Brain microvascular endothelial cell (primary cell): ENCODE measurements around the gene HEBP1.

Experiments used
- DNase-seq: peaks from one replicate; pipeline ENCODE4 v3.0.0-alpha.2; 2020
- H3K27ac ChIP-seq: fragments of 250-450 bp; sonication (Bioruptor Pico); 2 replicates; pipeline ENCODE4 v1.5.1; 2020; ENCODE audit warnings: mild to moderate bottlenecking, moderate library complexity
- H3K27me3 ChIP-seq: fragments of 250-450 bp; sonication (Bioruptor Pico); replicated peaks from 2 replicates; pipeline ENCODE4 v1.5.1; 2020; ENCODE audit warnings: mild to moderate bottlenecking
- H3K36me3 ChIP-seq: fragments of 250-450 bp; sonication (Bioruptor Pico); replicated peaks from 2 replicates; pipeline ENCODE4 v1.5.1; 2020; ENCODE audit warnings: mild to moderate bottlenecking
- H3K4me3 ChIP-seq: 2 replicates; pipeline ENCODE4 v1.5.1; 2011; ENCODE audit warnings: low read depth, mild to moderate bottlenecking, control low read depth, low read length, moderate library complexity
- CTCF ChIP-seq: IDR thresholded peaks from 2 replicates; pipeline ENCODE4 v1.5.1; 2011; ENCODE audit warnings: low read depth, mild to moderate bottlenecking, moderate library complexity, low read length, control low read depth, inconsistent platforms; ENCODE audit errors: missing control alignments
- in situ Hi-C: cut with HindIII; loops from 2 replicates; pipeline ENCODE4 v1.10.0; 2017; ENCODE audit warnings: low sequenced_read_pairs, low pct_ligation_motif_present

Gene HEBP1

GRCh38 chr12:12954356-12954755 lies 45.7 kb downstream of the HEBP1 start:
- H3K4me3 ChIP-seq = no peak overlapping the region
- H3K27me3 ChIP-seq = no peaks in the 10 kb centered on the region
- no peak for TF ChIP-seq CTCF
- H3K27ac ChIP-seq = no peak overlapping the region
- in situ Hi-C loops = no loop called here
- H3K36me3 ChIP-seq = no peaks in the 10 kb centered on the region
- no peak for DNase-seq

- no peaks in the 10 kb centered on the region for H3K27me3 ChIP-seq
- TF ChIP-seq CTCF = no peak
- no peaks in the 10 kb centered on the region for H3K36me3 ChIP-seq
- no peak for DNase-seq
- no peak within 1 kb of the TSS for H3K4me3 ChIP-seq
- in situ Hi-C loops = no loop called here
- no peak within 1 kb of the TSS for H3K27ac ChIP-seq
Observed at GRCh38 chr12:12952036-12952435, 48.0 kb downstream of the HEBP1 start, which contains the start of gene GPRC5D. Gene GPRC5D (minus strand): TSS chr12:12952170. CDS start chr12:12950384, 1,786 bp downstream.

GRCh38 chr12:12951504-12951903 lies 48.6 kb downstream of the HEBP1 start:
- in situ Hi-C loops = no loop called here
- no peak overlapping the region for H3K27ac ChIP-seq
- H3K4me3 ChIP-seq = no peak overlapping the region
- no peak for DNase-seq
- no peak for TF ChIP-seq CTCF
- H3K36me3 ChIP-seq = no peaks in the 10 kb centered on the region
- no peaks in the 10 kb centered on the region for H3K27me3 ChIP-seq

- DNase-seq = no peak
- no peak for TF ChIP-seq CTCF
- Histone ChIP-seq H3K27ac (no peak overlapping the region), H3K36me3 (no peaks in the 10 kb centered on the region), H3K4me3 (no peak overlapping the region), H3K27me3 (no peaks in the 10 kb centered on the region)
- in situ Hi-C loops = no loop called here
Observed at GRCh38 chr12:12947902-12948301, 52.2 kb downstream of the HEBP1 start.

GRCh38 chr12:12946686-12947355 lies 53.2 kb downstream of the HEBP1 start:
- DNase-seq = no peak
- Histone ChIP-seq H3K36me3 (no peaks in the 10 kb centered on the region), H3K27ac (no peak overlapping the region), H3K4me3 (no peak overlapping the region), H3K27me3 (no peaks in the 10 kb centered on the region)
- TF ChIP-seq CTCF = no peak
- in situ Hi-C loops = no loop called here

GRCh38 chr12:12945591-12945990 lies 54.5 kb downstream of the HEBP1 start:
- in situ Hi-C loops = no loop called here

More at GRCh38 chr12:12945591-12945990, 54.5 kb downstream of the HEBP1 start:
- TF ChIP-seq CTCF = no peak
- H3K36me3 ChIP-seq = no peaks in the 10 kb centered on the region
- no peak overlapping the region for H3K27ac ChIP-seq
- DNase-seq = no peak
- H3K4me3 ChIP-seq = no peak overlapping the region
- no peaks in the 10 kb centered on the region for H3K27me3 ChIP-seq
